ENCODE data around the gene SPATA13.

Gene SPATA13

DNA sequence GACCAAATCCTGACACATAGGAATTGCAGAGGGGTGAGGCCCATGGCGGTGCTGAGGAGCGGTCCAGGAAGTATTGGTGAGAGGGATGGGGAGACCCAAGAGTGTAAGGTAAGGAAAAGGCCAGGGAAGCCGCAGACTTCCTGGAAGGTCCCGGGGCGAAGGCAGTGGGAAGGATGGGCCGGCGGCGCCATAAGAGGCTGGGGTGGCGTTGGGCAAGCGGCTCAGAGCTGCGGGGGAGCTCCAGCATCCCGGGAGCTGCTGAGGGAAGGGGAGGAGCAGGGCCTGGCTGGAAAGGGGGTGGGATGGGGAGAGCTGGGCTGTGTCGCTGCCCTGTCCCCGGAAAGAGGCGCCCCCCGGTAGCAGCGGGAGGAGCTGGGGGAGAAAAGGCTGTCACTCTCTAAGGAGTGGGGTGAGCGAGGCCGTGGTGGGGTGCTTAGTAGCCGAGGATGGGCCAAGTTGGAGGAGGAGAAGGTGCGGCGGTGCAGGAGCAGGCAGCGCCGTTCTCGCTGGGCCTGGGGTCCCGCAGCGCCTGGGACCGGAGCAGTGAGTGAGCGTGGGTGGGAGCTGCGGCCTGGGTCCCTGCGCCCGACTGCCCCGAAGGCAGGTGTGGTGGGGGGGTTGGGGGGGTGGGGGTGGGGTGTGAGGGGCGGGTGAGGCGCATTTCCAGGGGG, 179.6 kb downstream of the SPATA13 start:
- no CpG with 5 or more reads among the region's 35 CpGs for WGBS (ENCODE audit: extremely low coverage, insufficient coverage, insufficient read length)
- no peak overlapping the region for H3K14ac ChIP-seq (ENCODE audit: low read length)
- H3K4me1 ChIP-seq (ENCODE audit: control insufficient read depth in 1 of 2, insufficient read depth in 2 of 2, low read length in 2 of 2), result no peaks in the 10 kb centered on the region
- H3K23ac ChIP-seq (ENCODE audit: low read length), result no peak overlapping the region
- no peak overlapping the region for H2AK5ac ChIP-seq (ENCODE audit: low read length)
- H3K36me3 ChIP-seq (ENCODE audit: control insufficient read depth in 1 of 2, insufficient read depth in 2 of 2, low read length in 2 of 2), result no peaks in the 10 kb centered on the region
- H2AFZ ChIP-seq (ENCODE audit: insufficient read depth, low read length, poor library complexity), result no peak overlapping the region
- H2BK12ac ChIP-seq (ENCODE audit: low read length), result no peak overlapping the region
- no peak overlapping the region for H3K27ac ChIP-seq (ENCODE audit: low read depth, low read length)
- peaks cover 3% of the 10 kb centered on the region for H3K9me3 ChIP-seq (ENCODE audit: insufficient read depth, low read depth, low read length)
- DNase-seq, result no peak
- H2BK120ac ChIP-seq (ENCODE audit: insufficient read depth, low read length, poor library complexity), result no peak overlapping the region
- H3K4me2 ChIP-seq (ENCODE audit: low read length), result no peak overlapping the region
- no peak overlapping the region for H3K18ac ChIP-seq (ENCODE audit: low read length)
- H3K27me3 ChIP-seq (ENCODE audit: insufficient read depth, low read length), result no peaks in the 10 kb centered on the region
- no peak overlapping the region for H4K8ac ChIP-seq (ENCODE audit: low read depth, low read length)
- H3K4me3 ChIP-seq (ENCODE audit: low read depth, low read length), result no peak overlapping the region
- H4K91ac ChIP-seq (ENCODE audit: low read depth, low read length), result no peak overlapping the region
- H3K9ac ChIP-seq (ENCODE audit: low read length), result no peak overlapping the region
- no peak overlapping the region for H3K4ac ChIP-seq (ENCODE audit: low read depth, low read length)
- H4K12ac ChIP-seq (ENCODE audit: low read depth, low read length), result no peak overlapping the region
- H2BK5ac ChIP-seq (ENCODE audit: low read depth, low read length, poor library complexity), result no peak overlapping the region
- no peaks in the 10 kb centered on the region for H3K79me2 ChIP-seq (ENCODE audit: control insufficient read depth, insufficient read depth, low read length, poor library complexity)
- no peaks in the 10 kb centered on the region for H3K79me1 ChIP-seq (ENCODE audit: low read length)

DNA sequence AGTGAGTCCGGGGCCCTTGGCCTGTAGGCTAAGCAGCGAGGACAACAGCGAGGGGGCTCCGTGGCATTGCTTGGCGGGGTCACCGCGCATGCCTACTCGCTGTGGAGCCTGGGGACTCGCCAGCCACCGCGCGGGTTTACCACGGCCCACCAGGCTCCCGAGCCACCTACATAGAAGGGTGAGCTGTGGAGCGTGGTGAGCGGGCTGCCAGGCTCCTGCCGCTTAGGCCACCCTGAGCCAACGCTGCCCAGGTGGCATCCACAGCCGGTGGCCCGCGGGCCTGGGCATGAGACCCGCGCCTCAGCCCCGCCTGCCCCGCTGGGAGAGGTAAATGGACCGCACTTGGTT, 180.1 kb downstream of the SPATA13 start:
- no peak for DNase-seq
- Histone ChIP-seq H2BK120ac (ENCODE audit: insufficient read depth, low read length, poor library complexity) (no peak overlapping the region), H3K79me2 (ENCODE audit: control insufficient read depth, insufficient read depth, low read length, poor library complexity) (no peaks in the 10 kb centered on the region), H3K4me1 (ENCODE audit: control insufficient read depth in 1 of 2, insufficient read depth in 2 of 2, low read length in 2 of 2) (no peaks in the 10 kb centered on the region), H2AK5ac (ENCODE audit: low read length) (no peak overlapping the region), H3K4me2 (ENCODE audit: low read length) (no peak overlapping the region), H3K27me3 (ENCODE audit: insufficient read depth, low read length) (no peaks in the 10 kb centered on the region), H2AFZ (ENCODE audit: insufficient read depth, low read length, poor library complexity) (no peak overlapping the region), H3K4me3 (ENCODE audit: low read depth, low read length) (no peak overlapping the region), H2BK5ac (ENCODE audit: low read depth, low read length, poor library complexity) (no peak overlapping the region), H3K27ac (ENCODE audit: low read depth, low read length) (no peak overlapping the region), H3K4ac (ENCODE audit: low read depth, low read length) (no peak overlapping the region), H2BK12ac (ENCODE audit: low read length) (no peak overlapping the region), H4K12ac (ENCODE audit: low read depth, low read length) (no peak overlapping the region), H3K23ac (ENCODE audit: low read length) (no peak overlapping the region), H3K14ac (ENCODE audit: low read length) (no peak overlapping the region), H3K9ac (ENCODE audit: low read length) (no peak overlapping the region), H3K9me3 (ENCODE audit: insufficient read depth, low read depth, low read length) (peaks cover 3% of the 10 kb centered on the region), H3K79me1 (ENCODE audit: low read length) (no peaks in the 10 kb centered on the region), H4K8ac (ENCODE audit: low read depth, low read length) (no peak overlapping the region), H3K36me3 (ENCODE audit: control insufficient read depth in 1 of 2, insufficient read depth in 2 of 2, low read length in 2 of 2) (no peaks in the 10 kb centered on the region), H3K18ac (ENCODE audit: low read length) (no peak overlapping the region), H4K91ac (ENCODE audit: low read depth, low read length) (no peak overlapping the region)
- WGBS (ENCODE audit: extremely low coverage, insufficient coverage, insufficient read length), result no CpG with 5 or more reads among the region's 26 CpGs

DNA sequence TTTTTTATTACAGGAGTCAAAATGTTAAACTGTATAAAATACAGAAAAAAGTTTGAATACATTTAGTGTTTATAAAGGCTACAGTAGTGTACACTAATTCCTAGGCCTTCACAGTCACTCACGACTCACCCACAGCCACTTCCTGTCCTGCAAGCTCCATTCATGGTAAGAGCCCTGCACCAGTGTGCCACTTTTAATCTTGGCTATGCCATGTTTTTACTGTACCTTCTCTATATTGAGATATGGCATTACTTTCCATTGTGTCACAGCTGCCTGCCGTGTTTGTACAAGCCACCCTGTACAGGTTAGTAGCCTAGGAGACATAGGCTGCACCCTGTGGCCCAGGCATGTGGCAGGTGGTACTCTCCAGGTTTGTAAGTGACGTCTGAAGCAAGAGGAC, 180.9 kb downstream of the SPATA13 start:
- no peak overlapping the region for H4K8ac ChIP-seq (ENCODE audit: low read depth, low read length)
- WGBS (ENCODE audit: extremely low coverage, insufficient coverage, insufficient read length), result no CpG with 5 or more reads among the region's 3 CpGs

DNA sequence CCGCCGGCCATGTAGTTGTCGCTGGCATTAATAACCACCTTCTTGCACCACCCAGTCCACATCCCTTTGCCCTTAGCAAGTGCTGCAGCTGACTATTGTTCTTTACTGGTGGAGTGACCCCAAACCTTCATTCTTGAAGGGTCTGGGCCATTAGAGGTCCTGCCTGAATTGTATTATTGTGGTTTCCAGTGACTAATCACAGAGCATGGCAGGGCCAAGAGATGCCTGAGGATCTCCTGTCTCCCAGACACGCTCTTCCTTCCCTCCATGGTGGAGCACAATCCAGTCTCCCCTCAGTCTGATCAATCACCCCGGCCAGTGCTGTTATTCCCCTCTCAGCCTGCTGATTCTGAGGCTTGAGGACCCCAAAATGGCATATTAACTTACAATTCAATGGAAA, 187.9 kb downstream of the SPATA13 start:
- Histone ChIP-seq H3K27ac (ENCODE audit: low read depth, low read length) (no peak overlapping the region), H2AFZ (ENCODE audit: insufficient read depth, low read length, poor library complexity) (no peak overlapping the region), H3K9ac (ENCODE audit: low read length) (no peak overlapping the region), H4K8ac (ENCODE audit: low read depth, low read length) (no peak overlapping the region), H3K27me3 (ENCODE audit: insufficient read depth, low read length) (no peaks in the 10 kb centered on the region), H3K4me2 (ENCODE audit: low read length) (no peak overlapping the region), H3K79me1 (ENCODE audit: low read length) (no peaks in the 10 kb centered on the region), H3K9me3 (ENCODE audit: insufficient read depth, low read depth, low read length) (peaks cover 2% of the 10 kb centered on the region), H2BK5ac (ENCODE audit: low read depth, low read length, poor library complexity) (no peak overlapping the region), H3K79me2 (ENCODE audit: control insufficient read depth, insufficient read depth, low read length, poor library complexity) (no peaks in the 10 kb centered on the region), H3K4ac (ENCODE audit: low read depth, low read length) (no peak overlapping the region), H4K91ac (ENCODE audit: low read depth, low read length) (no peak overlapping the region), H3K14ac (ENCODE audit: low read length) (no peak overlapping the region), H3K36me3 (ENCODE audit: control insufficient read depth in 1 of 2, insufficient read depth in 2 of 2, low read length in 2 of 2) (no peaks in the 10 kb centered on the region), H2AK5ac (ENCODE audit: low read length) (no peak overlapping the region), H4K12ac (ENCODE audit: low read depth, low read length) (no peak overlapping the region), H3K4me3 (ENCODE audit: low read depth, low read length) (no peak overlapping the region), H3K23ac (ENCODE audit: low read length) (no peak overlapping the region), H3K4me1 (ENCODE audit: control insufficient read depth in 1 of 2, insufficient read depth in 2 of 2, low read length in 2 of 2) (no peaks in the 10 kb centered on the region), H3K18ac (ENCODE audit: low read length) (no peak overlapping the region), H2BK12ac (ENCODE audit: low read length) (no peak overlapping the region), H2BK120ac (ENCODE audit: insufficient read depth, low read length, poor library complexity) (no peak overlapping the region)
- WGBS (ENCODE audit: extremely low coverage, insufficient coverage, insufficient read length), result no CpG with 5 or more reads among the region's 5 CpGs
- no peak for DNase-seq

More for the DNA sequence above, 180.9 kb downstream of the SPATA13 start:
- Histone ChIP-seq H3K18ac (ENCODE audit: low read length) (no peak overlapping the region), H2BK12ac (ENCODE audit: low read length) (no peak overlapping the region), H3K4me2 (ENCODE audit: low read length) (no peak overlapping the region), H3K9me3 (ENCODE audit: insufficient read depth, low read depth, low read length) (peaks cover 3% of the 10 kb centered on the region), H2BK5ac (ENCODE audit: low read depth, low read length, poor library complexity) (no peak overlapping the region), H3K4ac (ENCODE audit: low read depth, low read length) (no peak overlapping the region), H3K14ac (ENCODE audit: low read length) (no peak overlapping the region), H3K79me2 (ENCODE audit: control insufficient read depth, insufficient read depth, low read length, poor library complexity) (no peaks in the 10 kb centered on the region), H2AK5ac (ENCODE audit: low read length) (no peak overlapping the region), H3K4me1 (ENCODE audit: control insufficient read depth in 1 of 2, insufficient read depth in 2 of 2, low read length in 2 of 2) (no peaks in the 10 kb centered on the region), H4K12ac (ENCODE audit: low read depth, low read length) (no peak overlapping the region), H3K36me3 (ENCODE audit: control insufficient read depth in 1 of 2, insufficient read depth in 2 of 2, low read length in 2 of 2) (no peaks in the 10 kb centered on the region), H2AFZ (ENCODE audit: insufficient read depth, low read length, poor library complexity) (no peak overlapping the region), H3K27me3 (ENCODE audit: insufficient read depth, low read length) (no peaks in the 10 kb centered on the region), H3K27ac (ENCODE audit: low read depth, low read length) (no peak overlapping the region), H3K9ac (ENCODE audit: low read length) (no peak overlapping the region), H3K4me3 (ENCODE audit: low read depth, low read length) (no peak overlapping the region), H3K23ac (ENCODE audit: low read length) (no peak overlapping the region), H3K79me1 (ENCODE audit: low read length) (no peaks in the 10 kb centered on the region), H2BK120ac (ENCODE audit: insufficient read depth, low read length, poor library complexity) (no peak overlapping the region), H4K91ac (ENCODE audit: low read depth, low read length) (no peak overlapping the region)
- no peak for DNase-seq

Measured in trophoblast cell (in vitro differentiated cells and primary cell).